GM18867 (cell line): Measurements from ENCODE around the gene ABCC8.

Source experiments
- ATAC-seq: cut with Tn5 transposase; IDR thresholded peaks from one replicate; pipeline ENCODE4 v1.9.1; 2021; ENCODE audit warnings: mild to moderate bottlenecking, moderate library complexity; ENCODE audit not compliant: unreplicated experiment

The ABCC8 gene

DNA sequence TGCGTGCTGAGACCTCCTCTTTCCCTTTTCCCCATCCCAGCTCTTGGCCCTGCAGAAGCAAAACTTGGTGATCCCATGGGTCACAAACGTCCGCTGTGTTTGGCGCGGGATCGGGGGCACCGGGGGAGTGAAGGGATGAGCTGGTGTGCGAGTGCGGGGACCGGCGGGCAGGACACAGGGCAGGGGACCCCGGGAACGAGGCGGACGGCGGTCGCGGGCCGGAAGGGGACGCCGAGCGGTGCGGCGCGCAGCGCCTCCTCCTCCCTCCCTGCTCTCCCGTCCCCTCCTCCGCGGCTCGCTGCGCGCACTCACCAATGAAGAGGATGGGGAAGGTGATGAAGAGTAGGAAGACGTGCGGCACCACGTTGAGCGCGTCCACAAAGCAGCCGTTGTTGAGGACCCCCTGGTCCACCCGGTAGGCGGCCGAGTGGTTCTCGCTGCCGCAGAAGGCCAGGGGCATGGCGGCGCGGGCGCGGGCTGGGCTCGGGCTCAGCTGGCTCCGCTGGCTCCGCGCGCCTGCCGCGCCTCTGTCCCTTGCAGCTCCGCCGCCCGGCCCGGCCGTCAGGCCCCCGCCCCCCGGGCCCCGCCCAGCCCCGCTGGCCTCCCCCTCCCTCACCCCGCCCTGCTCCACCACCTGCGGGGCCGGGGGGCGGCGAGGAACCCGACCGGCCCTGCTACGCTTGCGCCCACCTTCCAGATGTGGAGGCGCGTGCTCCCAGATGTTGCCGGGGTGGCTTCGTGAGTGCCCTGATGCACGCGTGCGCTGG is at the start of gene ABCC8:
Gene ABCC8 (minus strand): TSS at position 529 of the 767 bp plus-strand sequence. CDS start 69 bp downstream, at position 460.
- no peak for ATAC-seq

GRCh38 chr11:17526326-17526725 is 49.7 kb upstream of the ABCC8 start:
- no peak for ATAC-seq

GRCh38 chr11:17525570-17525969 is 48.9 kb upstream of the ABCC8 start:
- ATAC-seq = no peak

DNA sequence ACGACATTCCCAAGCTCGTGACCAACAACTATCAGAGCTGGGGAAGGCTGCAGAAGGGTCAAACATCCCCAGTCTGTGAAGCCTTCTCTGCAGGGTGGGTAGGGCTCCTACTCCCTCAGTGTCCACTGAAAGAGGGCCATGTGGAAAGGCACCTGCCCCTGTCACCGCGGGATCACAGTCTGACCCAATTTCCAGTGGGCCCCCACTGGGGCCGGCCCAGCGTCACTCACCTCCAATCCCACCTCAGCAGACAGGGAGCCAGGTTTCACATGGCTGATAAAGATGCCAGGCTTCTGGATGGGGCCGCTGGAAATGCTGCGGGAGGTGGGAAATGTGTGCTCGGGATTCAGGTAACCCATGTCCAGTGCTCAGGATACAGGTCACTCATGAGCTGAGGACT is 47.6 kb upstream of the ABCC8 start:
- ATAC-seq = no peak

DNA sequence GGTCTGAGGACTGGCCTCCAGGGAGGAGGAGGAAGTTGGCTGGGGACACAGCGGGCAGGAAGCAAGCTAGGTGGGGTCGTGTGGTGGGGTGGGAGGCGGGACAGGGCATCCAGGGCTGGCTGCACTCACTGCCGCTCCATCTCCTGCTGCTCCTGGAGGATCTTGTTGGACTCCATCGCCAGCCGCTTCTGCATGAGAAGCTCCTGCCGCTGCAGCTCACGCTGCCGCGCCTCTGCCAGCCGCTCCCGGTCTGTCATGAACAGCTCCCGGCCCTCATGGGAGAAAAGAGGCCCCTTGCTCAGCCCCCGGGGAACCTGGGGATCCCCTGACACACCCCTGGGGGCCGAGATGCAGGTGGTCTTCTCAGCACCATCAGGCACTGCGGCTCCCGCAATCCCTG is 46.0 kb upstream of the ABCC8 start:
- no peak for ATAC-seq

DNA sequence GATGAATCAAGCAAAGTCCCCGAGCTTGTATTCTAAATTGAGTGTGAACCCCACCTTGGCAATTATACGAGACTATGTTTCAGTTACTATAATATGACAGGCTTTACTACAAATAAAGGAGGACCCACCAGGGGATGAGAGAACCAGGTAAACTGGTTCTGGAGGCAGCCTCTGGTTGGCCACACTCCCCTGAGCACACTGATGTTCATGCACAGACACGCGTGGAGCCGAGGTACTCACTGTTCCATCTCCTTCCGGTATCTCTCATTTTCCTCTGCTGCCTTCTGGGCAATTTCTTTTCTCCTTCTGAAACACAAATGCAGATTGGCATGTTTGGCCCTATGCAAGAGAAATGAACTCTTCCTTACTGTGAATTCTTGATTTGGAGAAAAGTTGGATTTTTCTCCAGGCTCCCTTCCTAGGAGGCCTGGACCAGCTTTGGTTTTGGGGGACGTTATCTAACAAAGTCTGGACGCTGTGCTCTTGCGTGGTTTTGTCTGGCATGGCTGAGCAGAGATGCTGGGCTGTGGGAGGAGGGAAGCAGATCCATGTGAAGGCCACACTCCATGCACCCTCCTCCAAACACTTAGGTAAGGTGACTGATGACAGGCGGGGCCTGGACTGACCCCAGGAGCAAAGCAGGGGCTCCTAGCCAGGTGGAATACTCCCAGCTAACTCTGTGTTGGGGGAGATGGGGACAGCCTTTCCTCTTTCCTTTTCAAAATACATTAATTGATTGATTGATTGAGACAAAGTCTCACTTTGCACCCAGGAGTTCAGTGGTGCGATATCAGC is 44.7 kb upstream of the ABCC8 start:
- no peak for ATAC-seq

DNA sequence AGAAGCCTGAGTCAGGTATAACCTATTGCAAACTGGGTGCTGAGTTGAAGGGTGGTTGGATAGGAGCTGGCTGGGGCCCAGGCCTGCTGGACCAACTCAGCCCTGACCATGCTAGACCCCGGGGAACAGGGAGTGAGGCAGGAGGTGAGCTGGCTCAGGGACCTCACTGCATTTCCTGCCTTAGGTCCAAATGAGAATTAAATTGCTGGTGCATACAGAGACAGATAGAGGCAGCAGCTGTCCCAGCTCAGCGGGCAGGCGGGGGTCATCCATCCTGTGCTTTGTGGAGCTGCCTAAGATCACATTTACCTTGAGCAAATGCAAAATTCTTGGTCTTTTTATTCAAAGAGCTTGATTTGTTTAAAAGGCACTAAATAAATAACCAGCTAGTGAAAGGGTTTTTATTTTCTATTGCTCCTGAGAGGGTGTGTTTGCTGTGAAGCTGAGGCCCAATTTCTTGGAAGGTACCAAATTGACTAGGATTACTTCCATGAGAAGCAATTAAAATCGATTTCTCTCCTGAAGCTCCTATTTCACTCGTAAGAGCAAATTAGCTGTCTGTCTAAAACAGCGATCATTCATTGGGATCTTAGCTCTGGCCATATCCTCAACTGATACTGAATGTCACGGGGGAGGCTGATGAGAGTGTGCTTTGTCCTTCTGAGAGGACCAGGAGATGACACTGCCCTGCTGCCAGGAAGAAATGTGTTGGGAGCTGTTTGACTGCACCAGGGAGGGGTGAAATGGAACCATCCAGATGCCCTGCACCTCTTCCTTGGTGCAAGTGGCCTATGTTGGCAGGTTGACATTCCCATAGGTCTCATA is 42.6 kb upstream of the ABCC8 start:
- ATAC-seq = no peak

DNA sequence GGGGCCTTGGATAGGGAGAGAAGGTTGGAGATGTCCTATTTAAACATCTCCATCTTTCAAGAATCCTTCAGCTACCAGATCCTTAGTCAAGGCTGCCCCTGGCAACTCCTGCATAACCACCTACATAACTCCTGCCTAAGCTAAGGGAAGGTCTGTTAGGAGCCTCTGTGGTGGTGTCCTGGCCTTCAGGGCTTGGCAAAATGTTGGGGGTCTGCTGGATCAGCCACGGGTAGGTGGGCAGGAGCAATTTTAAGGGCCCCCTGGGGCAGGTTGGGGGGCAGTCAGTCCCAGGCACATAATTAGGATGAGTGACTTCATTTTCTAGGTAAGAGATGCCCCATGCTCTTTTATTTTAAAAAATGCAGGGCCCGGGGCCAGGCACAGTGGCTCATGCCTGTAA is 41.7 kb upstream of the ABCC8 start:
- no peak for ATAC-seq

DNA sequence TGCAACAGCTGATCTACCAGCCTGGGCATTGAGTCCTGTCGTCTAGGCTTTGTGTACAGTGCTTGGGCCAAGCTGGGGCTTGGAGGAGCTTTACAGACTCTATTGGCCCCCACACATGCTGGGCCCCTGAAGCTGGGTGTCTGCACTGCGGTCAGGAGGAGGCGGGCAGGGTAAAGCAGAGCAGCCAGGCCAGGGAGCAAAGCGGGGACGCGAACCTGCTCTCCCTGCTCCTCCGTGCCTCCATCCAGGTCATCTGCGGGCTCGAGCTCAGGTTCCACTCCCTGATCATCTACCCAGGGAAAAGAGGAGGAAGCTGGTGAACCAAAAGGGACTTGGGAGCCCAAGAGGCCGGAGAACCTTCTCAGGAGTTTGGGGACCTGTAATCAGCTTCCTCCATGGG is 40.5 kb upstream of the ABCC8 start:
- no peak for ATAC-seq

- ATAC-seq = no peak
Measured at GRCh38 chr11:17516551-17517150, 40.0 kb upstream of the ABCC8 start.

DNA sequence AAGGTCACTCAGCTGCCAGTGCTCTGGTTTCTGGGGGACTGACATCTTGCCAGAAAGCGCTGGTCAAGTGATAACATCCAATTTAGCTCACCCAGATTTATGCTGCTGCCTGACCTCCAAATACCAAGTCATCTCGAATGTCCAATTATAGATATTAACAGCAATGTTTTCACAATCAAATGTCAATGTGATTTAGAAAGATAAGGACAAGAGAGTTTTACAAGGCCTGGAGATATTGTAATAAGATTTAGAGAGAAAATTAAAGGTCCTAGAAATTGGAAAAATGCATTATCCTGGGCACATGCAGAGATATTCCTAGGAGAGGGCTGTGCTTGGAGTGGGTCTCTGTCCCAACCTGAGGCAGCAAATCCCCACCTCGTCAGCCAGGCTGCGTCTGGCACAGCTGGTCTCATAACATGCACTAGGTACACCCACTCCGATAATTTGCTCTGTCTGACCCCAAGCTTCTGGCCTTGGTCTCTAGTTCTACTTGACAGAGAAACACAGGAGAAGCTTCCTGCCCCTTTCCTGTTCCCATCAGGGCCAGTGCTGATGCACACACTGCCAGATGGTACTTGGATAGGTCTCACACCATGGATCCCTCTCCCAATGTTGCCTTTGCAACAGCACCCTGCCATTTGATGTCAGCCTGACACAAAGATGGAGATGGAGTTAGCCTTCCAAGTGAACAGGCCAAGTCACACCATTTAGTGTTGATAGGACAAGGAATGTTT is 39.0 kb upstream of the ABCC8 start:
- no peak for ATAC-seq

DNA sequence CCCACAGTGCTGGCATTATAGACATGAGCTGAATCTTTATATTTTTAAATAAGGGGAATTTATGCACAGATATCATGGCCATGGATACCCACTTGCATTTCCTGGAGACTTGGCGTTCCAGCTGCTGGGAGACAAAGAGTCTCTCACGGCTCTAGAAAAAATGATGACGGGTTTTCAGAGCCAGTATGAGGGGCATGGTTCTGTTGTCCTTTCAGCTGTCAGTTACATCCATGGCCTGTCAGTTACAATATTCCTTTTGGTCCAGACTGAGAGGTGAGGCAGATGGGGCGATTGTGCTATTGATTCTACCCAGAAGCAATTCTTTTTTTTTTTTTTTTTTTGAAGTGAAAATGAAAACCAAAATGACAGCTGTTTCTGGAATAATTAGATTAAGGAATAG is 37.8 kb upstream of the ABCC8 start:
- ATAC-seq = no peak

DNA sequence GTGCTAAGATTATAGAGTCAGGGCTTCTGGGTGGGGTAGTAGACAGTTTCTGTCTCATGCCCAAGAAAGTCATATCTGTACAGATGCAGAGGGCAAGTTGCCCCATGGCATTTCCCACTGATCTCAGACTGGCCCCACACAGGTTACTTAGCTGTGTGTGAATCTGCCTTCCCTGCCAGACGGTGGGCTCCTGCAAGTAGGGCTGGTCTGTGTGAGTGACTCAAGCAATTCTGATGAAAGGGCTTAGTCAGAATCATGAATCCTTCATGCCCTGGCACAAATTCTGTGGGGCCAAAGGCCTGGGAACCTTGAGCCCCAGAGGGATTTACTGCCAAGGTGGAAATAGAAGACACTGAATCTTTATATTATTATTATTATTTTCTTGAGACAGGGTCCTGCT is 37.2 kb upstream of the ABCC8 start:
- no peak for ATAC-seq

- no peak for ATAC-seq
Measured at GRCh38 chr11:17512101-17512500, 35.5 kb upstream of the ABCC8 start.

GRCh38 chr11:17511571-17511970 is 34.9 kb upstream of the ABCC8 start:
- no peak for ATAC-seq

DNA sequence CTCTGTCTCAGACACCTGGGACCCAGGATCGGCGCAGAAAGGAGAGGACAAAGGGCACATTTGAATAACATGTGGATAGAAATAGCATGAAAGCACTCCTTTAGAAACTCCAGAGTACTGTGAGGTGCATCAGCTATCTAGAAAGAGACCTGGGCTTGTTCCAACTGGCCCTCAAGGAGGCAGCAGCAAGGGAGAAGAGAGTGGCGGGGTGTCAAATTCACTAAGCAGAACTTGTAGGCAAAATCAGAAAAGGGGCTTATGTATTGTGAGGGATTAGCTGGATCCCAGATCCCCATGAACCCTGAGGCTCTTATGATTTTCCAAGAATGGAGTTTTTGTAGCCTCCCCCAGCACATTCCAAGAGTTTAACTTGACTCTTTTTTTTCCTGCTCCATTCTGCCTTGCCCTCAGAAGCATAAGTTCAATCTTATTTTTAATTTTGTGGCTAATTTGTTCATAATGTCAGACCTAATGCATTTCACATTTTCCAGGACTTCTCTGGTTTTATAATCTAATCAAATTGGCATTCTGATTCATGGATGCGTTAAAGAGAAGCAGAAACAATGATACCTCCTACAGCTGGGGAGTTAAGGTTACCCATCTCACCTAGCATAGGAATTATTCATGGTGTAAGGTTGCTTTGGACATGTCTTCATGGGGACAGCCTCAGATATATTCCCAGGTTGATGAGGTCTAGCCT is 34.0 kb upstream of the ABCC8 start:
- ATAC-seq = no peak

GRCh38 chr11:17508791-17509190 is 32.1 kb upstream of the ABCC8 start:
- ATAC-seq = no peak

- no peak for ATAC-seq
Measured at GRCh38 chr11:17508306-17508705, 31.7 kb upstream of the ABCC8 start.

DNA sequence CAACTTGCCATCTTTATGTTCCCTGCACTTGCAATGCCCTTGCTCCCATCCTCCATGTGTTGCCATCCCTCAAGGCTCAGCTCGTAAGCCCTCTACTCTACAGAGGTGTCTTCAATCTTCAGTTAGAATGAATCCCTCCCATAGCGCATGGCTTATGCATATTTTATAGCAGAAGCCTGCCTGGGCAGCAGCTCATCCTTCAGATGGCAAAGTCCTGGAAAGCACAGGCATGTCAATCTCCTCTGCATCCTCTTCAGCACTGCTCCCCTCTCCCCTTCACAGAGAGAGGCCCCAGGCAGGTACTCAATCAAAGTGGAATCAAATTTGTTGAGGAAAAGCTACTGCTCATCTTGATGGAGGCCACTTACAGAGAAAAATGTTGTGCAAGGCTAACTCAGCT is 31.1 kb upstream of the ABCC8 start:
- no peak for ATAC-seq

DNA sequence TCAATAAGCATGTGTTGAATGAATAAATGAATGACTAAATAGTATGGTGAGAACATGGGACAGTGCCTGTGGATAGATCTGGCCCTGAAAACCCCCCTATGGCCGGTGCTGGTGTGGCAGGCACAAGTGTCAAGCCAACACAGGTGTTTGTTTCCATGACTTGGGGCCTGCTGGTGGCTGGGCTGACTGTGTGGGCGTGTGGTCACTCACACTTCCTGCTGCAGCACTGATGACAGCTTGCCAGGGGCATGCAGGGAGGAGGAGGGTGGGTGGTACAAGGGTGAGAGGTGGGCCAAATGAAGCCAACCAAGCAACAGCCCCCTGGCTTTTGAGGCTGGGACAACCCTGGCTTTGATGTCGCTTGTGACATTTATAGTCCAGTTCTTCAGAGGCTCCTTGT is 30.3 kb upstream of the ABCC8 start:
- ATAC-seq = peak; percentile 81
